ENCODE results near the gene OLFML1. TPM values are rescaled to one million over a fixed set of nuclear protein-coding genes. Genes with fewer than 3 reads are reported as not detected.

Gene OLFML1
- total and polyA plus RNA-seq, 2 of the 13 experiments (the other 11 are each of a cell fraction or from before 2014, with no cell fraction given) = 0.89 to 0.90 TPM

DNA sequence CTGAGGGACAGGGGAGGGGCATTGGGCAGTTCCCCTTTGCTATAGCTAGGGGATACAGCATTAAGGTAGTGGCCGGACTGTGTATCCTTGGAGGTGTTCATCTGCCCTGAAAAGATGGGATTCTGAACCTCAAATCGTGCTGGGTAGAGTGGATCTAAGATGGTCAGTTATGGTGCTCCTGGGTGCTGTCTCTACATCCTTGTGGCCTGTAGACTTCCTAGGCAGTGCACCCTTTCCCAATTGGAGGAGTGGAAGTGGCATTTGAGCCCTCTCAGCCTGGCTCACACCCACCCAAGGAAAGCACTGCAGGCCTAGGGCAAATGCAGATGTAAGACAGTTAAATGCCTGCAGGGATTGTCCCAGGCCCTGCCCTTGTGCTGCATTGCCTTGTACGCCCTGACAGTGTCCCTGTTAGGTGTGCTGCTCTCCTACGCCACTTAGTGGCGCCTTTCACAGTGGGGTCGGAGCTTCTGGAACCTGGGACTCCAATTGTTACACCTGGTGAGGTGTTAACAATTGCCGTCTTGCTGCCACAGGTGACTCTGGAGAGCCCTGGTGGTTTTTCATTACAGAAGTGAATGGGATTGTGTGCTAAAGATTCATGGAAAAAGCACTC lies 63.5 kb downstream of the OLFML1 start:
- ChIA-PET POLR2A (no interaction called here), CTCF (ENCODE audit: low intra/inter-chr PET ratio, low total read pairs) (interaction anchor here (1.3 to 1.7 kb wide), 3 partner anchors 109 to 117 kb away, joined by 3 to 9 read pairs (median 4); no protein-coding TSS in a partner anchor)
- Histone ChIP-seq H2AFZ (ENCODE audit: low read length) (no peak overlapping the region), H3K9me3 (ENCODE audit: low read length) (no peaks in the 10 kb centered on the region), H3K9ac (ENCODE audit: insufficient read depth, low read depth, low read length) (no peak overlapping the region), H3K4me3 (replicated peaks in 1 of 3; ENCODE audit: insufficient read depth in 1 of 3, low read depth in 2 of 3, low read length in 3 of 3) (no peak overlapping the region), H3K27me3 (ENCODE audit: control insufficient read depth in 1 of 2, insufficient read depth in 2 of 2, low read length in 2 of 2) (no peaks in the 10 kb centered on the region; a peak in 1 of 5 replicates), H3K36me3 (replicated peaks in 1 of 2; ENCODE audit: control insufficient read depth in 1 of 2, insufficient read depth in 2 of 2, low read length in 2 of 2) (peaks cover 0 to 6% of the 10 kb centered on the region in 2 experiments; a peak in 1 of 5 replicates), H3K79me2 (ENCODE audit: insufficient read depth, low read length) (no peaks in the 10 kb centered on the region), H4K20me1 (ENCODE audit: insufficient read depth, low read length) (no peaks in the 10 kb centered on the region), H3K27ac (ENCODE audit: extremely low read length, insufficient read depth, low read length) (no peak overlapping the region), H3K4me1 (ENCODE audit: insufficient read depth, low read length) (no peaks in the 10 kb centered on the region), H3K4me2 (ENCODE audit: low read depth, low read length) (no peak overlapping the region)
- intact Hi-C loops (cut with micrococcal nuclease; ENCODE audit: unreplicated experiment) = loop anchor here (1.0 to 2.0 kb wide), 2 partner anchors 36 to 117 kb away; partner anchors contain the start of gene PPFIBP2
- FAIRE-seq (peak; percentile 57), ATAC-seq (peak; percentile 99), DNase-seq (ENCODE audit: low spot score) (peak; percentile 25)
- no TSS peak for BruUV-seq (replicated peaks)
- in situ Hi-C loops (cut with HindIII; ENCODE audit: extremely low pct_ligation_motif_present, low pct_unique_long_range_greater_than_20kb) = no loop called here
- WGBS (ENCODE audit: low lambda C conversion rate) = 42% methylated on average over 6 of the region's 7 CpGs
- TF ChIP-seq ZNF17 (CRISPR knock-in tag; IDR thresholded peaks at IDR 0.05) (no peak), FOXK2 (IDR thresholded peaks at IDR 0.05) (no peak), POLR2G (IDR thresholded peaks at IDR 0.05; ENCODE audit: low read depth, low read length) (no peak), TEAD3 (CRISPR knock-in tag; optimal IDR thresholded peaks at IDR 0.05; ENCODE audit: borderline replicate concordance) (peak; percentile 29), SKI (IDR thresholded peaks at IDR 0.05; ENCODE audit: partially characterized antibody) (no peak), ELF3 (CRISPR knock-in tag; IDR thresholded peaks at IDR 0.05) (0 out of 2 replicates have a peak, but pooled peaks have one; percentile 17), MAZ (IDR thresholded peaks at IDR 0.05; ENCODE audit: borderline replicate concordance, low read depth, low read length) (no peak), MAZ (CRISPR knock-in tag; IDR thresholded peaks at IDR 0.05; ENCODE audit: low read depth) (no peak), ZFP90 (CRISPR knock-in tag; IDR thresholded peaks at IDR 0.05; ENCODE audit: borderline replicate concordance) (no peak), ZNF30 (CRISPR knock-in tag; IDR thresholded peaks at IDR 0.05) (no peak), KLF15 (CRISPR knock-in tag; IDR thresholded peaks at IDR 0.05; ENCODE audit: borderline replicate concordance) (no peak), STAG1 (CRISPR knock-in tag; IDR thresholded peaks at IDR 0.05) (peak; percentile 77), SIN3A (IDR thresholded peaks at IDR 0.05; ENCODE audit: borderline replicate concordance, low read depth, low read length) (0 out of 2 replicates have a peak, but pooled peaks have one; percentile 21), GTF2F1 (IDR thresholded peaks at IDR 0.05; ENCODE audit: low read length) (no peak), STAT5B (CRISPR knock-in tag; IDR thresholded peaks at IDR 0.05) (no peak), IRF2 (CRISPR knock-in tag; IDR thresholded peaks at IDR 0.05) (0 out of 2 replicates have a peak, but pooled peaks have one; percentile 60), ZNF614 (CRISPR knock-in tag; IDR thresholded peaks at IDR 0.05; ENCODE audit: borderline replicate concordance) (no peak), RAD51 (IDR thresholded peaks at IDR 0.05; ENCODE audit: borderline replicate concordance) (no peak)
- TF ChIP-seq, protein P1, sequence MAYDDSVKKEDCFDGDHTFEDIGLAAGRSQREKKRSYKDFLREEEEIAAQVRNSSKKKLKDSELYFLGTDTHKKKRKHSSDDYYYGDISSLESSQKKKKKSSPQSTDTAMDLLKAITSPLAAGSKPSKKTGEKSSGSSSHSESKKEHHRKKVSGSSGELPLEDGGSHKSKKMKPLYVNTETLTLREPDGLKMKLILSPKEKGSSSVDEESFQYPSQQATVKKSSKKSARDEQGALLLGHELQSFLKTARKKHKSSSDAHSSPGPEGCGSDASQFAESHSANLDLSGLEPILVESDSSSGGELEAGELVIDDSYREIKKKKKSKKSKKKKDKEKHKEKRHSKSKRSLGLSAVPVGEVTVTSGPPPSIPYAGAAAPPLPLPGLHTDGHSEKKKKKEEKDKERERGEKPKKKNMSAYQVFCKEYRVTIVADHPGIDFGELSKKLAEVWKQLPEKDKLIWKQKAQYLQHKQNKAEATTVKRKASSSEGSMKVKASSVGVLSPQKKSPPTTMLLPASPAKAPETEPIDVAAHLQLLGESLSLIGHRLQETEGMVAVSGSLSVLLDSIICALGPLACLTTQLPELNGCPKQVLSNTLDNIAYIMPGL (CRISPR knock-in tag; IDR thresholded peaks at IDR 0.05; ENCODE audit: borderline replicate concordance in 1 of 2, low read depth in 1 of 2) = peak in 1 of 2 experiments; percentile 49; a peak in 1 of 4 replicates
- TF ChIP-seq, protein P2, sequence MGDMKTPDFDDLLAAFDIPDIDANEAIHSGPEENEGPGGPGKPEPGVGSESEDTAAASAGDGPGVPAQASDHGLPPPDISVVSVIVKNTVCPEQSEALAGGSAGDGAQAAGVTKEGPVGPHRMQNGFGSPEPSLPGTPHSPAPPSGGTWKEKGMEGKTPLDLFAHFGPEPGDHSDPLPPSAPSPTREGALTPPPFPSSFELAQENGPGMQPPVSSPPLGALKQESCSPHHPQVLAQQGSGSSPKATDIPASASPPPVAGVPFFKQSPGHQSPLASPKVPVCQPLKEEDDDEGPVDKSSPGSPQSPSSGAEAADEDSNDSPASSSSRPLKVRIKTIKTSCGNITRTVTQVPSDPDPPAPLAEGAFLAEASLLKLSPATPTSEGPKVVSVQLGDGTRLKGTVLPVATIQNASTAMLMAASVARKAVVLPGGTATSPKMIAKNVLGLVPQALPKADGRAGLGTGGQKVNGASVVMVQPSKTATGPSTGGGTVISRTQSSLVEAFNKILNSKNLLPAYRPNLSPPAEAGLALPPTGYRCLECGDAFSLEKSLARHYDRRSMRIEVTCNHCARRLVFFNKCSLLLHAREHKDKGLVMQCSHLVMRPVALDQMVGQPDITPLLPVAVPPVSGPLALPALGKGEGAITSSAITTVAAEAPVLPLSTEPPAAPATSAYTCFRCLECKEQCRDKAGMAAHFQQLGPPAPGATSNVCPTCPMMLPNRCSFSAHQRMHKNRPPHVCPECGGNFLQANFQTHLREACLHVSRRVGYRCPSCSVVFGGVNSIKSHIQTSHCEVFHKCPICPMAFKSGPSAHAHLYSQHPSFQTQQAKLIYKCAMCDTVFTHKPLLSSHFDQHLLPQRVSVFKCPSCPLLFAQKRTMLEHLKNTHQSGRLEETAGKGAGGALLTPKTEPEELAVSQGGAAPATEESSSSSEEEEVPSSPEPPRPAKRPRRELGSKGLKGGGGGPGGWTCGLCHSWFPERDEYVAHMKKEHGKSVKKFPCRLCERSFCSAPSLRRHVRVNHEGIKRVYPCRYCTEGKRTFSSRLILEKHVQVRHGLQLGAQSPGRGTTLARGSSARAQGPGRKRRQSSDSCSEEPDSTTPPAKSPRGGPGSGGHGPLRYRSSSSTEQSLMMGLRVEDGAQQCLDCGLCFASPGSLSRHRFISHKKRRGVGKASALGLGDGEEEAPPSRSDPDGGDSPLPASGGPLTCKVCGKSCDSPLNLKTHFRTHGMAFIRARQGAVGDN (CRISPR knock-in tag; IDR thresholded peaks at IDR 0.05) = 0 out of 2 replicates have a peak, but pooled peaks have one; percentile 13

Data from HepG2 (cell line).